HCT116 (cell line): ENCODE results near the gene UBXN11.

Source experiments
- ATF3 ChIP-seq: IDR thresholded peaks from 2 replicates; pipeline ENCODE4 v1.6.1; 2012
- CTCF ChIP-seq, 3 experiments: fragments of 200-600 bp in 1 of 3; sonication (generic) in 1 of 3; IDR thresholded peaks in 2 of 3; conservative IDR thresholded peaks in 1 of 3; 2 replicates each; pipeline ENCODE4 v1.5.1; 2012 to 2017; ENCODE audit warnings: low read depth in 2 of 3, low read length in 2 of 3, antibody characterized with exemption in 1 of 3, borderline replicate concordance in 1 of 3, control low read depth in 1 of 3, mild to moderate bottlenecking in 1 of 3, mixed read lengths in 1 of 3, mixed run types in 1 of 3, moderate library complexity in 1 of 3; ENCODE audit not compliant: insufficient read depth in 1 of 3
- EZH2 ChIP-seq: fragments of 200-600 bp; sonication (generic); IDR thresholded peaks from 2 replicates; pipeline ENCODE4 v1.6.1; 2017; ENCODE audit warnings: antibody characterized with exemption, mixed run types
- EZH2phosphoT487 ChIP-seq: fragments of 200-600 bp; IDR thresholded peaks from 2 replicates; pipeline ENCODE4 v1.6.1; 2018; ENCODE audit warnings: antibody characterized with exemption, borderline replicate concordance
- POLR2A ChIP-seq: IDR thresholded peaks from 2 replicates; pipeline ENCODE4 v1.7.0; 2011; ENCODE audit warnings: borderline replicate concordance; ENCODE audit not compliant: insufficient read depth, insufficient read length; ENCODE audit errors: extremely low read depth
- REST ChIP-seq: IDR thresholded peaks from 2 replicates; pipeline ENCODE4 v1.6.1; 2012; ENCODE audit warnings: low read depth
- TF ChIP-seq, protein P1 (sequence below): IDR thresholded peaks from 2 replicates; pipeline ENCODE4 v1.6.1; 2012

GRCh38 chr1:26302733-26303405 is 3.6 kb downstream of the UBXN11 start:
- TF ChIP-seq CTCF (IDR thresholded peaks at IDR 0.05 in 2 of 3, conservative IDR thresholded peaks at IDR 0.05 in 1 of 3; ENCODE audit: borderline replicate concordance in 1 of 3, insufficient read depth in 1 of 3, low read depth in 2 of 3, low read length in 2 of 3) (no peak), EZH2phosphoT487 (no peak), ATF3 (no peak), EZH2 (no peak), POLR2A (no peak), REST (no peak)
- TF ChIP-seq, protein P1, sequence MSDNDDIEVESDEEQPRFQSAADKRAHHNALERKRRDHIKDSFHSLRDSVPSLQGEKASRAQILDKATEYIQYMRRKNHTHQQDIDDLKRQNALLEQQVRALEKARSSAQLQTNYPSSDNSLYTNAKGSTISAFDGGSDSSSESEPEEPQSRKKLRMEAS, result no peak
